Measurements from ENCODE around the gene SLC25A48.
A peak's percentile ranks its signal among the peaks of the same experiment; 100 is the strongest.

Gene SLC25A48

DNA sequence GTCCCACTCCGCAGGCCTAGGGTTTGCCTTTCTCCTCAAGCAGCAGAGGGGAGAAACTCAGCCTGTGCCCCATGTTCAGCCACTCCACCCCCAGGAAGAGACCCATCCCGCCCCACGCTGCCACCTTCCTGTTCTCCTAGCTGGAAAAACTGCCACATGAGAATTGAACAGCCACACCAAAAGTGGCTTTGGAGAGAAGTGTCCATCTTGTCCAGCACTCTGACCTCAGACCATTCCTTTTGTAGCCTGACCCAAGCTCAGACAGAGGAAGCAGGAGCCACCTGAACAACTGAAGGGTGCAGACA lies 8.3 kb upstream of the SLC25A48 start:
- TF ChIP-seq, protein P1, sequence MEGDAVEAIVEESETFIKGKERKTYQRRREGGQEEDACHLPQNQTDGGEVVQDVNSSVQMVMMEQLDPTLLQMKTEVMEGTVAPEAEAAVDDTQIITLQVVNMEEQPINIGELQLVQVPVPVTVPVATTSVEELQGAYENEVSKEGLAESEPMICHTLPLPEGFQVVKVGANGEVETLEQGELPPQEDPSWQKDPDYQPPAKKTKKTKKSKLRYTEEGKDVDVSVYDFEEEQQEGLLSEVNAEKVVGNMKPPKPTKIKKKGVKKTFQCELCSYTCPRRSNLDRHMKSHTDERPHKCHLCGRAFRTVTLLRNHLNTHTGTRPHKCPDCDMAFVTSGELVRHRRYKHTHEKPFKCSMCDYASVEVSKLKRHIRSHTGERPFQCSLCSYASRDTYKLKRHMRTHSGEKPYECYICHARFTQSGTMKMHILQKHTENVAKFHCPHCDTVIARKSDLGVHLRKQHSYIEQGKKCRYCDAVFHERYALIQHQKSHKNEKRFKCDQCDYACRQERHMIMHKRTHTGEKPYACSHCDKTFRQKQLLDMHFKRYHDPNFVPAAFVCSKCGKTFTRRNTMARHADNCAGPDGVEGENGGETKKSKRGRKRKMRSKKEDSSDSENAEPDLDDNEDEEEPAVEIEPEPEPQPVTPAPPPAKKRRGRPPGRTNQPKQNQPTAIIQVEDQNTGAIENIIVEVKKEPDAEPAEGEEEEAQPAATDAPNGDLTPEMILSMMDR (IDR thresholded peaks at IDR 0.05; ENCODE audit: extremely low read depth, missing control alignments), result no peak
- DNase-seq (ENCODE audit: low spot score), result peak; percentile 4

DNA sequence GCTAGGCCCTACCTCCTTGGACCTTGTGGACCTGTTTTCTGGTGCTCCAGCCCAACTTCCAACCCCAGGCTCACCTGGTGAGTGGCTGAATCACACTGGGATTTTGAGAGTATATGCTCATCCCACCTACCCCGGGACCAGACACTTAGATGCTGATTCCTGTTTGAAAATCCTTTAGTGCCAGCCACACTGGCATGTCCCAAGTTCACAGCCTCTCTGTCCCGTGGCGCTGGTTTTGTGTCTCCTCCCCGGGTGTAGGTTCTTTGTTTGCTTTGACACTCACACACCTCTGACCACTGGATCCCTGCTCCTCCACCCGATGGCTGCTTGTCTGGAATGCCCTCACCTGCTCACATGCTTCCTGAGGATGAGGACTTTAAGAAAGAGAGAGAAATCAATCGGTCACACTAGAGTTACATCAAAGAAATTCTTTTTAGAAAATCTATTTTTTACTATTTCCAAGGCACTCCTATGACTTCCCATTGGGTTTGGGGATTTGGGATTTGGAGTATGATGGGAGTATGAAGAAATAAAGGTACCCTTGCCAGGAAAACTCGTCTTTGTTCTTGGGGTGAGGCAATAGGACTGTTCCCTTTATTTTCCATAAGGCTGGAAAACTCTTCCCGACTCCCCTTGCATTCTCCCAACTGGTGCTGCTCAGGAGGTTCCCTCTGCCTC lies 7.3 kb upstream of the SLC25A48 start:
- peak; percentile 4 for DNase-seq (ENCODE audit: low spot score)
- TF ChIP-seq, protein P1 (IDR thresholded peaks at IDR 0.05; ENCODE audit: extremely low read depth, missing control alignments), result no peak

DNA sequence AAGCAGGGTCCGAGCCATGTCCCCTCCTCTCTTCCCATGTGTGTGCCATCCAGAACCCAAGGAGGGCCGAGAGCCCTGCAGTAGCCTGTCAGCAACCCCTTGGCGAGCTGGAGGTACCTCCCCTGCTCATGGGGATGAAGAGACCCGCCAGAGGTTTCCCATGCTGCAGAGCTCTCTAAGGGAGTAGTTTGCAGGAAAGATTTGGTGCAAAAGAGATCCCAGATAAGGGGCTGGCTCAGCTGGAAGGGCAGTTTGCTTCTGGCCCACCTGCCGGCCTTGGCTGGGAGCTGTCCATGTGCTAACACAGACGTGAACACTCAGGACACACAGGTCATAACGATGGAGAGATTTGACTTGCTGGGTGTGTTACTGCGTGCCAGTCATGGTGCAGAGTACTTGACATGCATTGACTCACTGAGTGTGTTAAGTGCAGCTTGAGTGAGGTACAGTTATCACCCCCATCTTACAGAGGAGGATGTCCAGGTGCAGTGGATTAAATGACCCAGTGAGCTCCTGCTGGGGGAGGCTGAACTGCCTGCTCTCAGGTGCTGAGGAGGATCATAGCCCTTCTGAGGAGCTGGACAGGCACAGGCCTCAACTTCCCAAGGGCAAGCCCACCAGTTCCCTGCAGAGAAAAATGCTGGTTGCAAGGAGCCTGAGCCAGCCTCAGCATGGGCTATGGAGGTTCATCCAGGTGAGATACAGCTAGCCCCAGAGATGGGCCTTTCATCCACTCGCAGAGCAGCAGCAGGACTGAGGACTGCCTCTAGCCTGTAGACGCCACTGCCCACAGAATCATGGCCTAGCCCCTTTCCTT lies 6.3 kb upstream of the SLC25A48 start:
- TF ChIP-seq, protein P1 (IDR thresholded peaks at IDR 0.05; ENCODE audit: extremely low read depth, missing control alignments), result no peak
- no peak for DNase-seq (ENCODE audit: low spot score)

DNA sequence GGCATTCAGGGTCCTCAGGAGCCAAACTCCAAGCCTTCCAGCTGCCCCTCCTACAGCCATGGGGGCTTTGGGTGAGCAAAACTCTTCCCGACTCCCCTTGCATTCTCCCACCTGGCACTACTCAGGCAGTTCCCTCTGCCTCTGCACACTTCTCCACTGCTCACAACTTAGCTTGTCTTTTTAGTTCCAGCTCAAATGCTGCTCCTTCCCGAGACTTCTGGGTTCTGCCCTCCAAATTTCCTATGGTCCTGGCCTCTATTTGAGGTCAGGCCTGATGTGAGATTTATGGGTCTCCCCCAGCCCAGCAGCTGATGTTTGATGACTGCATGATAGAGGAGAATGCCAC lies 5.7 kb upstream of the SLC25A48 start:
- DNase-seq (ENCODE audit: low spot score), result no peak
- TF ChIP-seq, protein P1 (IDR thresholded peaks at IDR 0.05; ENCODE audit: extremely low read depth, missing control alignments), result no peak

DNA sequence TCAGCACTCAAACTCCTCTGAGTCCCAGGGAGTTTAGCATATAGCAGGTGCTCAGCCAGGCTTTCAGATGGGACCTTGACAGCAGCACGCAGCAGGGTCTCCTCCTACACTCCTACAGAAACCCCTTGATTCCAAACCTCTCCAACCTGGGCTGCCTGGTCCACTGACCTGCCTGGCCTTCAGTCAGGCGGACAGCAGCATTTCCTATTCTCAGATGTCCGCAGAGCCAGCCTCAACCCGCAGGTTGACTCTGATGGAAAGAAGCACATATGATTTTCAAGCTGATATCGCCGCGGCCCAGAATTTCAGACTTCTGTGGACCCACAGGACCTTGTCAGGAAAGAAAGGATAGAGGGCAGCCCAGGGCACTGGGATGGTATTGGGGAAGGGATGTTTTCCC lies 5.3 kb upstream of the SLC25A48 start:
- TF ChIP-seq, protein P1 (IDR thresholded peaks at IDR 0.05; ENCODE audit: extremely low read depth, missing control alignments), result no peak

DNA sequence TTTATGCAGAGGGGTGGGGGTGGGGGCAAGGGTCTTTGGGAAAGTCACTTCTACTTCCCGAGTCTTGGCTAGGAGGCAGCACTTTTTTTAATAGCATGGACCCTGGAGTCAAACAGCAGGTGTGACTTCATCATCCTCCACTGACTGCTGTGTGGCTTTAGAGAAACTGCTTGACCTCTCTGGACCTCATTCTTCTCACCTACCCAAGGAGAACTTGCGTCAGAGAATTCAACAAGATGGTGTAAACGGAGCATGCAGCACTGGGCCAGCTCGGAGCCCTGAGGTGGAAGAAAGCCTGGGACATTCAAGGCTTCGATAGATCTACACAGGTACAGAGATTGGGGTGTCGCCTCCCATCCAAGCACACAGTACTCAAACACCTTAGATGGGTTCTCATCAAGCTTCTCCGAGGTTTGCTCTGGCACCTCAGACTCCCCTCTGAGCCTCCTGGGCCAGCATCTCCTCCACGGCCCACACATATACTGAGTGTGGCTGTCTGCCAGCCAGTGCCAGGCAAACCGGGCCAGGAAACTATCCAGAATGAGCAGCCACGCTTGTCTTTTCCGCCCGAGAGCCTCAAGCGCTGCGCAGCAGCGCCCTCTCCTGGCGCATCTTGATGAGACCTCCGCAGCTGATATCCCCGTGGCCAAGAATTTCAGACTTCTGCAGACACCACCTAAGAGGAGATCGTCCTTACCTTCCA lies 4.6 kb upstream of the SLC25A48 start:
- DNase-seq (ENCODE audit: low spot score), result peak; percentile 70

More for the DNA sequence above, 5.3 kb upstream of the SLC25A48 start:
- DNase-seq (ENCODE audit: low spot score), result no peak

More for the DNA sequence above, 4.6 kb upstream of the SLC25A48 start:
- TF ChIP-seq, protein P1 (IDR thresholded peaks at IDR 0.05; ENCODE audit: extremely low read depth, missing control alignments), result peak; percentile 65
